Islet precursor cell (in vitro differentiated cells): ENCODE data around the gene CLIC6.
A peak's percentile ranks its signal among the peaks of the same experiment; 100 is the strongest.

ENCODE experiments used
- DNase-seq: peaks from one replicate; pipeline ENCODE4 v3.0.0-alpha.2; 2018

The CLIC6 gene

DNA sequence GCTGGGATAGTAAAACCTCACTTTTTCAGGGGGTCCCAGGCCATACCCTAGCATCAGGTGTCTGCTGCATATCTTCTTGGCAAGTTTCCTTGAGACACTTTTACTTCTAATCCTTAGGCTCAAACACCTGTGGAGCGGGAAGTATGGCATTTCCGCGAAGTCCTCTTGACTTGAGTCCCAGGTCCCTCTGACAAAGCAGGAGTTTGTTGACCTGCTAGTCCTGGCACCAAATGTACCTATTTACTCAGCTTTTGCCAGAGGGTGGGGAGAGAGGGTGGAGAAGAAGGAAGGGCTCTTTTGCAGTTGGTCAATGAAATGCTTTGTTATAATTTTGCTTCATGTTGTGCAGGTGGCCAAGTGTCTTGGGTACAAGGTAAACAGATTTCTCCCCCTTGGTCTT, 59.7 kb downstream of the CLIC6 start:
- DNase-seq, result no peak

DNA sequence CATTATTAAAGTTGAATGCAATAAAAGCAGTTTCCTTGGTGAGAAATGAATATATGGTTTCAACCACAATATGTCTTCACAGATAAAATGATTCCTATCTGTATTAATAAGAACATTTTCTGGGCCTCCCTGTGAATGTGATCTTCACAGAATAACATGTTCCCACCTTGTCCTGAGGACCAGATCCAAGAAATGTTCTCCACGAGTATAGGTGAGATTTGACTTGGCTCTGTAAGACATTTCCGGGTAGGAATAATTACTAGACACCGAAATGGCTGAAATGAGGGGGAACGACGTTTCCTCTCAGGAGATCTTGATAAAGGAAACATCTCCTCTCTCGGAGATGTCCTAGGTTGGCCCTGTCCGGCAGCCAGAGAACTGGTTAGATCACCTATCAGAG, 61.4 kb downstream of the CLIC6 start:
- no peak for DNase-seq

- no peak for DNase-seq
These were observed 62.1 kb downstream of the CLIC6 start for GRCh38 chr21:34730756-34731445.

DNA sequence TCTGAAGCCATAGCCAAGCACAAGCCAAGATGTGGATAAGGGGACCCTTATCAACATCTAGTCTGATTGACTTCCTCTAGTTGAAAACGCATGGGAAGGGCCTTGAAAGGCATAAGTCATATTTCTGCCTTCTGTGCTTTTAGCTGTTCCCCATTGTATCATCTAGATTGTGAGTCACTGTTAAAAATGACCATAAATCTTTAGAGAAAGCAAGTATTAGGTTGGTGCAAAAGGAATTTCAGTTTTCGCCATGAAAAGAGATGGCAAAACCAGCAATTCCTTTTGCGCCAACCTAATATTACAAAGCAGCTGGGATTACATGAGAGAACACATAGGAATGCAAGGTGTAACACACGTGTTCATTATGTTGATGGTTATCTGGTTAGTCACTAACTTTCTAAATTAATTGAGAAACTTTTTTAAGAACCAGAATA, 63.6 kb downstream of the CLIC6 start:
- no peak for DNase-seq

GRCh38 chr21:34733852-34734251, 65.1 kb downstream of the CLIC6 start:
- DNase-seq, result no peak

DNA sequence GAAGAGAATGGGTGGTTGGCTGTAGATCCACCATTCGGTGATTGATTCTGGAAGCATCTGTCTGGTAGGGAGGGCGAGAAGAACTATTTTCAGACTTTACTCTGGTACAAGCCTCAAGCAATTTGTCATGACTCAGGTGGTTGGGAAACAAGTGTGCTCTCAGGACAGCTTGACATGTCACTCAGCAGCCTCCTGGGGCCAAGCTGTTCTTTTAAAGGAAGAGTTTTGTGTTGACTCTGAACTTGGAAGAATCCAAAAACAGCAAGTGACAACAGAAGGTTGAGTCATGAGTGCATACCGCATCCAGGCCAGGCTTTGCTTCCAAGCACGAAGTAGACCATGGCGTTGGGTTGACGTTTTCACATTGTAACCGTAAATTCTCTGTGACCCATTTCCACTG, 65.9 kb downstream of the CLIC6 start:
- no peak for DNase-seq

- no peak for DNase-seq
These were observed 67.5 kb downstream of the CLIC6 start for GRCh38 chr21:34736116-34736874.

GRCh38 chr21:34737115-34737514, 68.3 kb downstream of the CLIC6 start:
- no peak for DNase-seq

DNA sequence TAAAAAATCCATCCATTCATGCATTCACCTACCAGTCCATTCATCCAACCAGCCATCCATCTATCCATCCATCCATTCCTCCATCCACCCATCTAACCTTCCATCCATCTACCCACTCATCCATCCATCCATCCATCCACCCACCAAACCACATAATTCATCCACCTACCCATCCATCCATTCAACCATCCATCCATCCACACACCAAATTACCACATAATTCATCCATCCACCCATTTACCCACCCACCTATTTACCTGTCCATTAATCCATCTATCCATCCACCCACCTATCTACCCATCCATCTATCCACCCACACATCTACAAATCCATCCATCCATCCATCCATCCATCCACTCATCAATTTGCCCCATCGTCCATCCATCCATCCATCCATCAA, 71.4 kb downstream of the CLIC6 start:
- DNase-seq, result no peak

GRCh38 chr21:34743285-34743684, 74.5 kb downstream of the CLIC6 start:
- no peak for DNase-seq

DNA sequence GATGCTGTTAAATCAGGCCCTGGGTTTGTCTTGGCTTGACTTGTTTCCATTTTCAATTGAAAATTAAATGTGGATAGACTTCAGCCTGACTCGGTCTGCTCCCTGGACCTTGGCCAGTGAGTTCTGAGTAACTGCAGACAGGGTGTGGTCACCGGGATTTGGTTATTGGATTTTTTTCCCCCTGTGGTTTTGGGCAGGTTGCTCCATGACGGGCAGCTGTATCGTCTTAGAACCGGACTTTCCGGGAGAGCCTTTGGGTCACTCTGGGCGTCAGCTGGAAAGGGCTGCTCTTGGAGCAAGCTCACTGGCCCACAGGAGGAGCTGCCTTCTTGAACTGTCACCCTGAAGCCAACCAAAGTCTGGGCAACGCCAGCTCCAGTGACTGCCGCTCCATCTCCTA, 75.0 kb downstream of the CLIC6 start:
- no peak for DNase-seq

DNA sequence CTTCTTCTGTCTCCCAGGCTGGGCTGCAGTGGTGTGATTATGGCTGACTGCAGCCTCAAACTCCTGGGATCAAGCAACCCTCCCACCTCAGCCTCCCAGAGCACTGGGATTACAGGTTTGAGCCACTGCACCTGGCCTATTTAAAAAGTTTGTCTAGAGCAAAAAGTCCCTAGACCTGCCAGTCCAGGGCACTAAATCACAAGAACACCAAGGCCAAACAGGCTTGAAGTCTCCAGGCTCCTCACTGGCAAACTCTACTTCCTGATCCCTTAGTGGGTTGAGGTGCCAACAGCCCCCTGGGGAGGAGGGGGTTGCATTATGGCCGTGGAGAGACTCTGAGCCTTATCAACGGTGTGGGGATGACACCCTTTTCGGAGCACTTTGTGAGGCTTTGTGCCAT, 76.0 kb downstream of the CLIC6 start:
- DNase-seq, result no peak

GRCh38 chr21:34745557-34746255, 76.9 kb downstream of the CLIC6 start:
- DNase-seq, result peak; percentile 94

DNA sequence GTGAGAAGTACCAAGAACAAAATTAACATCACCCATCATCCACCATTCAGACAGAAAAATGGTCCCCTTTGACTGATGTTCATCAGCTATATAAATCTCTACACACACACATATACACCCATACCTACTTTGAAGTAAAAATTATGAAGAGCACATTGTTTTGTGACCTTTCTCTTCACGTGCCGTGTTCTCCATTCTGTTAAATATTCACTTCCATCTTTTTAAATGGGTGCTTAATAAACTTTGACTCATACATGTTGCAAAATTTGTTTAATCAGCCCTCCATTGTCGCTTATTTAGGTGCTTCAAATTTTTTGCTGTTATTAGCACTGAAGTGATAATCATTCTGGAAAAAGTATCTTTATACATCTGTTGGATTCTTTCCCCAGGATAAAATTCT, 80.1 kb downstream of the CLIC6 start:
- DNase-seq, result no peak

DNA sequence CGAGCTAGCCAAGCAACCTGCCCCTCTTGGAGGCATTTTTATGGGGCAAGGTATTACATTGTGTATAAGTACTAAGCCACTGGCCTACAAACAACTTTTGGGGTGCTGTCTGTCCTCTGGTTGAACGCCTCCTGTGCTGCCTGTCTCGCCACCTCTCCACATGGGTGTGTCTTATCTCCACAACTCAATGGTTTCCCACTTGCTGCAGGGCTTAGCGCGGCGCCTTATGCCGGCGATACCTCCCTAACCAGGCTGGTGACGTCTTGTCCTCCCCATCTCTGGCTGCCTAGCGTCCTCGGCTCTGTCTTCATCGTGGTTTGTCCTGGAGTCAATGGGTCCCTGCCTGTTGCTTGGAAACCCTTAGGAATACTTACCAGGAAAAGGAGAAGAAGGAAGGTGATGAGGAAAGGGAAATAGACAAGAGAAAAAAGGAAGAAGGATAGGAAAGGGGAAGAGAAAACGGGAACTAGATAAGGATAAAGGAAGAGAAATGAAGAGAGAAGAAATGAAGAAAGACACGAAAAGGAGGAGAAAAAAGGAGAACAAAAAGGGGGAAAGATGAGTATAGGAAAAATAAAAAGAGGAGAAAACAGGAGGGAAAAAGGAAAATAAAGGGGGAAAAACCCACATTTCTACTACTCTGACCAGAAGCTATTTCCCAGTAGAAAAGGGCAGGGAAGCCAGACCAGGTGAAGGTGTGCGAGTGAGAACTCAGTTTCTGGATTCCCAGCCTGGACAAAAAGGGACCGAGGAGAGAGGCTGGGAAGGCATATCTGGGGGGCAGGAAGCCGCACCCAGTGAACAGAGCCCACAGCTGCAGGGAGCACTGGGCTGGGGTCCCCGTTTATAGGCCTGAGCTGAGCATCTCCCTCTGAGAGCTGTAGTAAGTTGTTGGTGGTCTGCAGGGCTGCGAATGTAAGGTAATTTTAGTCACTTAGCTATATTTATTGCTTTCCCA, 86.2 kb downstream of the CLIC6 start:
- peak; percentile 26 for DNase-seq

GRCh38 chr21:34761758-34762330, 93.0 kb downstream of the CLIC6 start:
- DNase-seq, result peak; percentile 17

DNA sequence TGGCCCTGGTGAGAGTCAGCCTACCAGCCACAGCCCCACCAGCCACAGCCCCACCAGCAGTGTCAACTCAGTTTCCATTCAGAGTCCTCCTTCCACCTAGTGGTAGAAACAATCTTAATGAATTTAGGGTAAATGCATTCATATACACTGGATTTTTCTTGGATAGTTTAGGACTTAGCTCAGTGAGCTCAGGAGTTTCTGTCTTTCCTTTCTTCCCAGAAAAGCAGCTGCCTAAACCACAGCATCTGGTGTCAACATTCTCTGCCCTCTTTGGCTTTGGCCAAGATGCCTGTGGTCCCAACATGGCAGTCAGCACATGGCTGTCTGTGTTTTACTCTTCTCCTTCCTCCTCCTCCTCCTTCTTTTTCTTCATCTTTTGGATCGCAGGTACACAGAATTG, 94.0 kb downstream of the CLIC6 start:
- no peak for DNase-seq

- peak; percentile 4 for DNase-seq
These were observed 96.0 kb downstream of the CLIC6 start for GRCh38 chr21:34764715-34765284.

- no peak for DNase-seq
These were observed 96.8 kb downstream of the CLIC6 start for GRCh38 chr21:34765619-34766018.

DNA sequence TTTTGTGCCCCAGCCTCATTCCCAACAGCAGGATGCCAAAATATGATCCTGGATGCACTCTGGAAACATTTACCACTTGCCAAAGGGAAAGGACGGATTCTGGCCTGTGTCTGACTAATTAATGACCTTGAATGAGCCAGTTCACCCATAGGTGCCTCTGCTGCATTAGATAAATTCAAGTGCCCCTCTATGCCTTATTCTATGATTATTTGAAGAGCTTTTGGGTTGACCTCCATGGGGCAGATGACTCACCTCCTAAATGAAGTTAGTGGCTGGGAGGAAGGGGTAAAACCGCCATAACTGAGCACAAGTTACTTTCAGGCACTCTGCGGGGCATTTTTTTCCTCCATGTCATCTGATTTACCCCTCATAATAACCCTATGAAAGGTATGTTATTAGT, 98.1 kb downstream of the CLIC6 start:
- DNase-seq, result no peak
